ENCODE results near the gene ARL13B. TPM values are rescaled to one million over a fixed set of nuclear protein-coding genes. Genes with fewer than 3 reads are reported as not detected.
"Not testable (repeated sequence)": the region's sequence is repeated elsewhere in the genome, so short reads cannot be mapped to it uniquely, and the experiment has no call there.

ARL13B gene
- total RNA-seq, 1 experiment from 2014 or later = 7.6 TPM

- Mint-ChIP-seq H3K36me3 (ENCODE audit: insufficient read depth, unreplicated experiment) (no peaks in the 10 kb centered on the region), H3K27me3 (ENCODE audit: insufficient read depth, unreplicated experiment) (no peaks in the 10 kb centered on the region), H3K4me1 (ENCODE audit: low read depth, unreplicated experiment) (no peaks in the 10 kb centered on the region), H3K9me3 (ENCODE audit: unreplicated experiment) (no peaks in the 10 kb centered on the region), H3K4me3 (ENCODE audit: unreplicated experiment) (no peak overlapping the region), H3K27ac (ENCODE audit: unreplicated experiment) (no peak overlapping the region)
- POLR2A ChIA-PET = no interaction called here
- TF ChIP-seq CTCF (IDR thresholded peaks at IDR 0.05; ENCODE audit: insufficient read depth in 1 of 2, low read depth in 1 of 2, low read length in 1 of 2, severe bottlenecking in 1 of 2, unreplicated experiment in 1 of 2) = no peak
- no peak overlapping the region for H3K4me3 ChIP-seq (ENCODE audit: low read depth, low read length)
- CTCF ChIA-PET = no interaction called here
- no peaks in the 10 kb centered on the region; the same call in 1 of the 2 replicates for H3K36me3 ChIP-seq (ENCODE audit: control insufficient read depth, insufficient read depth, low read length)
- BruUV-seq (replicated peaks) = no TSS peak
- 0 out of 2 replicates have a peak, but pooled peaks cover 6% of the 10 kb centered on the region for H3K4me1 ChIP-seq
- intact Hi-C loops (cut with micrococcal nuclease; ENCODE audit: unreplicated experiment) = no loop called here
- DNase-seq = no peak
- H3K27me3 ChIP-seq (replicated peaks; ENCODE audit: control insufficient read depth, insufficient read depth, low read length) = no peaks in the 10 kb centered on the region
- no peaks in the 10 kb centered on the region for H3K9me3 ChIP-seq
These were observed 18.5 kb upstream of the ARL13B start for GRCh38 chr3:93961489-93961888.

GRCh38 chr3:93962798-93963197, 17.2 kb upstream of the ARL13B start:
- H3K27me3 ChIP-seq (replicated peaks; ENCODE audit: control insufficient read depth, insufficient read depth, low read length) = no peaks in the 10 kb centered on the region
- DNase-seq = no peak
- intact Hi-C loops (cut with micrococcal nuclease; ENCODE audit: unreplicated experiment) = no loop called here
- Mint-ChIP-seq H3K36me3 (ENCODE audit: insufficient read depth, unreplicated experiment) (no peaks in the 10 kb centered on the region), H3K27me3 (ENCODE audit: insufficient read depth, unreplicated experiment) (no peaks in the 10 kb centered on the region), H3K27ac (ENCODE audit: unreplicated experiment) (no peak overlapping the region), H3K4me1 (ENCODE audit: low read depth, unreplicated experiment) (no peaks in the 10 kb centered on the region), H3K9me3 (ENCODE audit: unreplicated experiment) (no peaks in the 10 kb centered on the region), H3K4me3 (ENCODE audit: unreplicated experiment) (no peak overlapping the region)
- 0 out of 2 replicates have a peak, but pooled peaks cover 6% of the 10 kb centered on the region for H3K4me1 ChIP-seq
- no TSS peak for BruUV-seq (replicated peaks)
- POLR2A ChIA-PET = no interaction called here
- CTCF ChIA-PET = no interaction called here
- no peak overlapping the region for H3K4me3 ChIP-seq (ENCODE audit: low read depth, low read length)
- no peak for TF ChIP-seq CTCF (IDR thresholded peaks at IDR 0.05; ENCODE audit: insufficient read depth in 1 of 2, low read depth in 1 of 2, low read length in 1 of 2, severe bottlenecking in 1 of 2, unreplicated experiment in 1 of 2)
- no peaks in the 10 kb centered on the region; the same call in 1 of the 2 replicates for H3K36me3 ChIP-seq (ENCODE audit: control insufficient read depth, insufficient read depth, low read length)
- H3K9me3 ChIP-seq = no peaks in the 10 kb centered on the region

GRCh38 chr3:93965106-93965505, 14.8 kb upstream of the ARL13B start:
- CTCF ChIA-PET; H3K36me3 ChIP-seq (ENCODE audit: control insufficient read depth, insufficient read depth, low read length); H3K27me3 ChIP-seq (replicated peaks; ENCODE audit: control insufficient read depth, insufficient read depth, low read length); H3K9me3 ChIP-seq; DNase-seq; POLR2A ChIA-PET; H3K27ac Mint-ChIP-seq (ENCODE audit: unreplicated experiment); H3K27me3 Mint-ChIP-seq (ENCODE audit: insufficient read depth, unreplicated experiment); H3K36me3 Mint-ChIP-seq (ENCODE audit: insufficient read depth, unreplicated experiment); H3K9me3 Mint-ChIP-seq (ENCODE audit: unreplicated experiment); intact Hi-C loops (cut with micrococcal nuclease; ENCODE audit: unreplicated experiment); H3K4me1 Mint-ChIP-seq (ENCODE audit: low read depth, unreplicated experiment); H3K4me3 Mint-ChIP-seq (ENCODE audit: unreplicated experiment); BruUV-seq (replicated peaks); H3K4me1 ChIP-seq; H3K4me3 ChIP-seq (ENCODE audit: low read depth, low read length): not testable (repeated sequence)

- Histone ChIP-seq H3K4me1 (0 out of 2 replicates have a peak, but pooled peaks cover 3% of the 10 kb centered on the region), H3K27me3 (replicated peaks; ENCODE audit: control insufficient read depth, insufficient read depth, low read length) (no peaks in the 10 kb centered on the region), H3K36me3 (ENCODE audit: control insufficient read depth, insufficient read depth, low read length) (no peaks in the 10 kb centered on the region; the same call in 1 of the 2 replicates), H3K9me3 (no peaks in the 10 kb centered on the region), H3K4me3 (ENCODE audit: low read depth, low read length) (no peak overlapping the region)
- DNase-seq = no peak
- H3K9me3 Mint-ChIP-seq (ENCODE audit: unreplicated experiment) = no peaks in the 10 kb centered on the region
- ChIA-PET CTCF (no interaction called here), POLR2A (interaction anchor here (0.9 kb wide), 1 partner anchor 10 kb away, joined by 3 read pairs; no protein-coding TSS in a partner anchor)
- intact Hi-C loops (cut with micrococcal nuclease; ENCODE audit: unreplicated experiment) = no loop called here
- no peak for TF ChIP-seq CTCF (IDR thresholded peaks at IDR 0.05; ENCODE audit: insufficient read depth in 1 of 2, low read depth in 1 of 2, low read length in 1 of 2, severe bottlenecking in 1 of 2, unreplicated experiment in 1 of 2)
- no TSS peak for BruUV-seq (replicated peaks)
- H3K27me3 Mint-ChIP-seq (ENCODE audit: insufficient read depth, unreplicated experiment) = no peaks in the 10 kb centered on the region
- H3K4me1 Mint-ChIP-seq (ENCODE audit: low read depth, unreplicated experiment) = peaks cover 7% of the 10 kb centered on the region
- H3K4me3 Mint-ChIP-seq (ENCODE audit: unreplicated experiment) = no peak overlapping the region
- H3K27ac Mint-ChIP-seq (ENCODE audit: unreplicated experiment) = no peak overlapping the region
- H3K36me3 Mint-ChIP-seq (ENCODE audit: insufficient read depth, unreplicated experiment) = no peaks in the 10 kb centered on the region
These were observed 10.5 kb upstream of the ARL13B start for GRCh38 chr3:93969443-93969842.
